ENCODE results near the gene MXD3. TPM values are rescaled to one million over a fixed set of nuclear protein-coding genes. Genes with fewer than 3 reads are reported as not detected.
"Not testable (repeated sequence)": the region's sequence is repeated elsewhere in the genome, so short reads cannot be mapped to it uniquely, and the experiment has no call there.

MXD3 gene
- total RNA-seq, 1 donor from 2014 or later, result 32.5 TPM

DNA sequence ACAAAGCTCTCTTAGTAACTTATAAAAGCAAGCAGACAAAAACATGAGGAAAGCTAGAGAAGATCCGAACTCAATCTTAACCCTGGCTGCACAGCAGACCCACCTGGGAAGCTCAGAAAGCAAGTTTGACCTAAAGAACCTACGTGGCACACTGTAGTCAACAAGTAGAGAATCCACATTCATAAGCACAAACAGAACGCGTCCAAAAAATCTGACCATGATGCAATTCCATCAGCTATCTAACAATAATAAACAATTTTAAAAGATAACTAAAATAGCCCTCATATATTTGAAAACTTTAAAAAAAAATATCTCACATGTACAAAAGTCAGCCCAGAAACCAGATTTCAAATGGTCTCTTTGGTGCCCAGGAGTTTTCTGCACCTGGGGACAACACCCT is 35.1 kb upstream of the MXD3 start:
- intact Hi-C loops (cut with micrococcal nuclease), result no loop called here

DNA sequence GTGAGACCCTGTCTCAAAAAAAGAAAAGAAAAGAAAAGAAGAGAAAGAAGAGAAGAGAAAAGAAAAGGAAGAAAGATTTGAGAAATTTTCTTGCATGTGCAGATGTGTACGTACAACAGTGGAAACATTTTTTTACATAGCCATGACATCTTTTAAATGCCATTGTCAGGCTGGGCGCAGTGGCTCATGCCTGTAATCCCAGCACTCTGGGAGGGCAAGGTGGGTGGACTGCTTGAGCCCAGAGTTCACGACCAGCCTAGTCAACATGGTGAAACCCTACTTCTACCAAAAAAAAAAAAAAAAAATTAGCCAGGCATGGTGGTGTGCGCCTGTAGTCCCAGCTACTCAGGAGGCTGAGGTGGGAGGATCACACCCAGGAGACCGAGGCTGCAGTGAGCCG is 33.2 kb upstream of the MXD3 start:
- intact Hi-C loops (cut with micrococcal nuclease), result no loop called here

DNA sequence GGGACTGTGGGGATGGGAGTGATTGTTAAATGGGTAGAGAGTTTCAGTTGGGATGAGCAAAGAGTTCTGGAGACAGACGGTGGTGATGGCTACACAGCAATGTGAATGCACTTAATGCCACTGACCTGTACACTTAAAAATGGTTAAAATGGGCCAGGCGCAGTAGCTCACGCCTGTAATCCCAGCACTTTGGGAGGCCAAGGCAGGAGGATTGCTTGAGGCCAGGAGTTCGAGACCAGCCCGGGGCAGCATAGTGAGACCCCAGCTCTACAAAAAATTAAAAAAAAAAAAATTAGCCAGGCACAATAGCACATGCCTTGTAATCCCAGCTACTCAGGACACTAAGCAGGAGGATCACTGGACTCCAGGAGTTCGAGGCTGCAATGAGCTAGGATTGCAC is 32.1 kb upstream of the MXD3 start:
- intact Hi-C loops (cut with micrococcal nuclease), result no loop called here

DNA sequence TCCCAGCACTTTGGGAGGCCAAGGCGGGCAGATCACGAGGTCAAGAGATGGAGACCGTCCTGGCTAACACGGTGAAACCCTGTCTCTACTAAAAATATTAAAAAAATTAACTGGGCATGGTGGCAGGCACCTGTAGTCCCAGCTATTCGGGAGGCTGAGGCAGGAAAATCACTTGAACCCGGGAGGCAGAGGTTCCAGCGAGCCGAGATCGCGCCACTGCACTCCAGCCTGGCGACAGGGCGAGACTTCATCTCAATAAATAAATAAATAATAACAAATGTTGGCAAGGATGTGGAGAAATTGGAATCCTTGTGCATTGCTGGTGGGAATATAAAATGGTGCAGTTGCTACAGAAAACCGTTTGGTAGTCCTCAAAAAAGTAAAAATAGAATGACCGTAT is 31.3 kb upstream of the MXD3 start:
- intact Hi-C loops (cut with micrococcal nuclease), result not testable (repeated sequence)

DNA sequence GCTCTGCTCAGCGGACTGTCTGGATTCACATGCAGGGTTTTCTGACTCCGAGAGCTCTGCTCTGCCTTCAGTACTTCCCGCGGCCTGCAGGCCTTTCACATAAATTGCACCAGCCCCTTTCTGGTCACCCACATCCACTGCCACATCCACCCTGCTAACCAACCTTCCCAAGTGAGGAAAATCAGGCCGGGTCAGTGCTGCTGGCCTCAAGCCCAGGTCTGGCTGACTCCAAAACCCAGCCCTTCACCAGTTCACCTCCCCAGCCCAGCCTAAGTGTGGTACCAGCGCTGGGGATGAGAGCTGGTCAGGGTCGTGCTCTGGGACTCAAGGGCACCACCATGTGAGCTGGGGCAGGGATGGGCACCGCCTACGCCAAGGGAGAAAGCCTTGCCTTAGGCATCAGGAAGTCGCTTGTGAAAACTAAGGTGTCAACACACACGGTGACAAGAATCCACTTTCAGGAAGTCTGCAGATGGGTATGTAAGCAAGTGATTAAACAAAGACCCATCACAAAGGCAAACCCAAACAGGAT is 27.5 kb upstream of the MXD3 start:
- intact Hi-C loops (cut with micrococcal nuclease), result no loop called here

DNA sequence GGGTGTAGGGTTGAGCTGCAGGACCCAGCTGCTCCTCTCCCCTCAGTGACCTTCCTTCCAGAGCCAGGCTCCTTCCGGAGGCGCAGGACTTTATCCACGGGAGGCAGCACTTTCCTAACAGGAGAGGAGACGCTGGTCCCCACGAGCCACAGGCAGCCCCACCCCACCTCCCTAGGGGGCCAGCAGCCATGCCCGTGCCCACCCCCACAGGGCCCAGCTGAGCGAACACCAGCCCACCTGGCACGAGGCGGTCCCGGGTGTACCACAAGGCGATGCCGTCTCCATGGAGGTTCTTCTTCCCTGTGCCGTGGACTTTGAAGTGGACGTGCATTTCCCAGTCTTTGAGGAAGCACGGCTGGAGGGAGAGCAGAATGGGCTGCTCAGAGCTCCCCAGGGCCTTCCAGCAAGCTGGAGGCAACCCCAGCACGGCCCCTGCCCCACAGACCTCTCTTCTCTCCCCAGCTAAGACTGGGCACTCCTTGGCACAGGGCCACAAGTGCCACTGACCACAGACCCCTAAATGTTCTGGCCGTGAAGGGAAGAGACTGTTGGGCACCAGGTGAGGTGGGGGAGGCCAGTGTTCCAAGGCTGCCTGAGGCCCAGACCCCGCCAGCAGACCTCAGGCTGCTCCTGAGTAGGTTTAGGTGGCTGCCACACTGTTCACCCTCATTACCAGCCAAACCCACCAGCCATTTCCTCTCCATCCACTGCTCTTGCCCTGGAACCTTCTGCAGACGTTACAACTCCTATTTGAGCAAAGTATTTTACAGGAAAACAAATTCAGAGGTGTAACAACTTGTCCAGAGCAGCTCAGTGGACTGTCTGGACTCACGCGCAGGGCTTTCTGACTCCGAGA is 26.8 kb upstream of the MXD3 start:
- intact Hi-C loops (cut with micrococcal nuclease), result no loop called here

DNA sequence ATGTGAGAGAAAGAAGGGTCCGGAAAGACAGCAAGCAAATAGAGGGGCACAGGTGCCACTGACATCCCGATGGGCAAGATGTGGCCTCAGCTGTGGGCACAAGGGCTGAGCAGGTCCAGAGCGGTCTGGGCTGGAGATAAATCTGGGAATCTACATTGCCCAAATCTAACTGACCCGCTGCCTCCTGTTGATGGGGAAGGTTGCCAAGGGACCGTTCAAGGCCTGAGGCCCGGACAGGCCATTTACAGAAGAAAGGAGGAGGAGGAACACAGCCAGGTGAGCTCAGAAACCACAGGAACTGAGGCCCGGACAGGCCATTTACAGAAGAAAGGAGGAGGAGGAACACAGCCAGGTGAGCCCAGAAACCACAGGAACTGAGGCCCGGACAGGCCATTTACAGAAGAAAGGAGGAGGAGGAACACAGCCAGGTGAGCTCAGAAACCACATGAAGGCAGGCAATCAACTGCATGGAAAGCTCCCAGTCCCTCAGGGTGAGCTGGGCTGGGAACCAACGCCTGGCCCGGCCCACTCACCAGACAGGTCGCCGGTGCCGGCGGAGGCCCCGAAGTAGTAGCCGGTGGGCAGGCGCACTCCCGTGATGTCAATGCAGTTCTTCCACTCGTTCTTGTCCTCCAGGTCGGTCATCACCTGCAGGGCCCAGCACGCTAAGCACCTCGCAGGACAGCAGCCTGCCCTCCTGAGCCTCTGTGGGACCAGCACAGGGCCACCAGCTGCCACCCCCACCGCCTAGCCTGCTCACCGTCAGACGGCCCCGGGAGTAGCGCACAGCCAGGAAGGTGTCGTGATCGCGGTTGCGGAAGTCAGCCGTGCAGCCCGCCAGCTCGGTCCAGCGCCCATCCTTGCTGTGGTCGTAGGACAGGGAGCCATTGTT is 25.2 kb upstream of the MXD3 start:
- intact Hi-C loops (cut with micrococcal nuclease), result no loop called here

DNA sequence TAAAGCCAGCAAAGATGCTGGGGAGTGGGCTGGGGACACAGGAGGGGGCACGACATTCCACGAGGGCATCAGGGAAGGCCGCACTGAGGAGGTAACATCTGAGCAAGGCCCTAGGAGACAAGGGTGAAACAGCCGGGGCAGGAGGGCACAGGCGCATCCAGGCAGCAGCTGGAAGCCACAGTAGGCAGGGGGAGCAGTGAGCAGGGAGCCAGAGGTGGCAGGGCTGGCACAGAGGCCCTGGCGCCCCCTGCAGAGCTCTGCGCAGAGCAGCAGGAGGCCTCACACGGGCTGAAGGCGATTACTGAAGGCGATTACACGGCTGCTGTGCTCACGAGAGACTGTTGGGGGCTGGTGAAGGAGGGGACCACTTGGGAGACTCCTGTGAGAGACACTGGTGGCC is 24.4 kb upstream of the MXD3 start:
- intact Hi-C loops (cut with micrococcal nuclease), result no loop called here

DNA sequence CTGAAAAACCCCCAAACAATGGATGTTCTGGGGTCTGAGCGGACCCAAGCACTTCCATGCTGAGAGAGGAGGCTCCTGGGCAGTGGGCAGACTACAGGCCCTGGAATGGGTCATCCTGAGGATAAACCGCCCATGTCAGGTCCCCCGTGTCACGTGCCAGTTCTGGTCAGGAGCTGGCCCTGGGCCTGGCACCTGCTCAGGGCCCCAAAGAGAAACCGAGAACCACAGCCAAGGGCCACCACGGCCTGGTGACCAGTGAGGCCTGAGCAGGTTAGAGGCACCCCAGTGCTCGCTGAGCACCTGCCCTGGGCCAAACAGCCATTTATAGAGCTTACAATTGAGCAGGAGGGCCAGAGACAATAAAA is 24.0 kb upstream of the MXD3 start:
- intact Hi-C loops (cut with micrococcal nuclease), result no loop called here

DNA sequence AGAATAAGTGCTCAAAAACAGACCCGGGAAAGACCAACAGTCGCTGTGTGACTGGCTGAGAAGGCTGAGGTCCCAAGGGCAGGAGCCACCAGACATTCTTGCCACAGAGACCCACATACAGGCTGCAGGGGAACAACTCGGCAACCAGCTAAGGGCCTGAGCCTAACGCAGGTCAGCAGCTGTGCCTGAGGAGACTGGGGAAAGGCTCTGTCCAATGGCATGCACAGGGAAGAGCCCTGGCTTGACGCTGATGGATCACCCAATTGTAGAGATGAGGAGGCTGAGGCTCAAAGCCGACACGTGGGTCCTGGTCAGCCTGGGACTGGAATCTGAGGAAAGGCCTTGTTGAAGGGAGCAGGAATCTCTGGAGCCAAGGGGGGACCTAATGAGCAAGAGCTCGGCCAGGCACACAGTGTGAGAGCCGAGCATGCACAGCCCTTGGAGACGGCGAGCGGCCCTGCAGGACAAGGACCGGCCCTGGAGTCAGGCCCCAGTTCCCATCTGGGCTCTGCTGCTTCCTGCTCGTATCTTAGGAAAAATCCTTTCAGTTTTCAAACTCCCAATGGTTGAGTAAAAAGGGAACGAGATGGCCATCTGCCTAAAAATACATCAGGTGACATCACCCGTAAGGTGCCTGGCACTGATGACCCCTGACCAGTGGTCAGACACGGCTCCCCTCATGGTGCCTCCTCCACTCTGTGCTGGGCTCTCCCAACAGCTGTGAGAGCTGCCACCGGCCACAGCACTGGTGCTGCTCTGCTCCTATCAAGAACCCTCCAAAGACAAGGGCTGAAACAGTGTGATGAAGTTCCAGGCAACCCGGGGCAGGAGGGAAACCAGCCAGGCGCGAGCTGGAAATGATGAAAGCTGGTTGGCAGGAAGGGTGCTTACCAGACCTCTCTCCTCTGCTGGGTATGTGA is 23.3 kb upstream of the MXD3 start:
- intact Hi-C loops (cut with micrococcal nuclease), result no loop called here

DNA sequence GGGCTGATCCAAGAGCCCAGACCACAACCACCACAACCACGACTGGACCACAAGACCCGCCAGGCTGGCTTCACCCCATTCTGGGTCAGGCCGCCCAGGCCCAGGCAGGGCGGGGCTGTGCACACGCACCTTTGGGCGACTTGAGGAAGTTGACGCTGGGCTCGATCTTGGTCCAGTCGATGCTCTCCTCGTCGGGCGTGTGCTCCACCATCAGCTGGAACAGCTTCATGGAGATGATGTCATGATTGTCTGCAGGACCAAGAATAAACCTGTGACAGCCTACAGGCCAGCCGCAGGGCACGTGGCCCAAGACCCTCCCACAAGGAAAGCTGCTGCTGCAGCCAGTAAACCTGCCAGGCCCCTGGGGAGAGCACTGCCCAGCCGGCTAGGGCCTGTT is 22.5 kb upstream of the MXD3 start:
- intact Hi-C loops (cut with micrococcal nuclease), result no loop called here

DNA sequence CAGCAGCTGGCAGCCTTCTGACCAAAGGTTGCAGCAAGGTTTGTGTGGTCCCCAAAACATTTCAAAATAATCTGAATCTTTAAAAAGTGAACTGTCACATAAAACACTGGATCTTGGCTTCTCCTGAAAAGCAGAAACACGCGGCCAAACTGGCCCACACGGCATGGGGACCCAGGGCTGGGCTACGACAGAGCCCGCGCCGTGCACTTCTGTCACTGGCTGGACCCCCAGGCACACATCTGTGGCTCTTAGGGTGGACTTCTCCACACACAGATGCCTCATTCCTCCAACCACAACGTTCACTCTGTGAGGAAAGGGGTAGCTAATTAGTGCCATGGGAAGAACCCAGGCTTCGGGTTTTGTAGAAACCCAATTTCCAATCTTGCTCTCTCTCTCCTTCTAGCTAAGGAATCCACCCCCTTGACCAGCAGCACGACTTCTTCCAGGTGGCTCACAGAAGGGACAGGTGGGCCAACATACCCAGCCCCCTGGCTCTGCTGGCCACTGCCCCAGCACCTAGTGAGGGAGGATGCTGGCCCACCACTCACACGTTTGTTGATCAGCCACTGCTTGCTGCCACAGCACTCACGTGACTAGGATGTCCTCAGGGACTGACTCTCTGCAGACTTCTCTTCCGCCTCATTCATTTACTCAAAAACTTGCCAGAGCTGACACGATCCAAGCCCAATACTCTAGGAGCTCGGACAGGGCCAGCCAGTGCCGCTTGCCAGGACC is 21.9 kb upstream of the MXD3 start:
- intact Hi-C loops (cut with micrococcal nuclease), result no loop called here

DNA sequence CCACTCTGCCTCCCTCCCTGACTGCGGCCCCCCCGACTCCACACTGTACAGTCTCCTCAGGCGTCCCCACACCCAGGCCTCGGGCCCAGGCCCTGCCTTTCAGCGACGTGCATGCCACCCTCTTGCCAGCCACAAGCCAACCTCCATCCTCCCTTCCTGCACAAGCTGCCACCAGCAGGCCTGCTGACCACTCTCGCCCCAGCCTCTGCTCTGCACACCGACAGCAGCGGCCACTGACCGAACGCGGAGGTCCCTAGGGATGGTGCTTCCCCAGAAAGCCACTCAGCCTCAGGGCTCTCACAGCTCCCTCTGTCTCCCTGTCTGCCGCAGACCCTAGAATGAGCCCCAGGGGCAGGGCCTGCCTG is 21.2 kb upstream of the MXD3 start:
- intact Hi-C loops (cut with micrococcal nuclease), result no loop called here

DNA sequence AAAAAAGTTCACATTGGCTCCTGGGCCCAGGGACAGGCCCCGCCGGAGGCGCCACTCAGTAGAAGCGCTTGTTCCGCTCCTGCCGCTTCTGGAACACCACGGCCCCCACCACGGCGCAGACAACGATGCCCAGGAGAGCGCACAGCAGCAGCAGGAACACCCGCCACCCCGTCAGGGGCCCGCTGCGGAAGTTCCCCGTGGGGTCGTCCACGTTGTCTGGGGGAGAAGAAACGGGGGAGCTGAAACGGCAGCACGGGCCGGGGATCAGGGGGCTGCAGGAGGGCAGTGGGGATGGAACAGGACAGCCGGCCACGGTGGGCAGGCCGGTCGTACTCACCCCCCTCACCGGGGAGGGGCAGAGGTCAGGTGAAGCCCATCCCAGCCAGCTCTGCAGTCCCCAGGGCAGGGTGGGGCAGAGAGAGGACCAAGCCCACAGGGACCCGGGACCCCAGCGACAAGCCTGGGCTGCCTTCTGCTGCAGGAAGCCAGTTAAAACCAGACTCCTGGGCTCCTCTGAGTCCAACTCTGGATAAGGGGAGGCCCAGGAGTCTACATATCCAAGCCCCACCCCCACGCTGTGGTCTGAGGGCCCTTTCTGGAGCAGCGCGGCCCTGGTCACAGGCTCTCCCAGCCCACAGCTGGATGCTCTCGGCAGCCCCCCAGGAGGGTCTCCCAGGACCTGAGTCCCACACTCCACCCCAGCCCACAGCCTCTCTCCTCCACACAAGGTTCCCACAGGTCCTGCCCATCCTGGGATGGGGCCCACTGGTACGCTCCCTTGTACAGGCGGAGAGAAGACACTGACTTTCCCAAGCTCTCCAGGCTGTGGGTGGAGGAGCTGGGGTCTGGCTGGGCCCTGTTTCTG is 20.6 kb upstream of the MXD3 start:
- intact Hi-C loops (cut with micrococcal nuclease), result no loop called here

DNA sequence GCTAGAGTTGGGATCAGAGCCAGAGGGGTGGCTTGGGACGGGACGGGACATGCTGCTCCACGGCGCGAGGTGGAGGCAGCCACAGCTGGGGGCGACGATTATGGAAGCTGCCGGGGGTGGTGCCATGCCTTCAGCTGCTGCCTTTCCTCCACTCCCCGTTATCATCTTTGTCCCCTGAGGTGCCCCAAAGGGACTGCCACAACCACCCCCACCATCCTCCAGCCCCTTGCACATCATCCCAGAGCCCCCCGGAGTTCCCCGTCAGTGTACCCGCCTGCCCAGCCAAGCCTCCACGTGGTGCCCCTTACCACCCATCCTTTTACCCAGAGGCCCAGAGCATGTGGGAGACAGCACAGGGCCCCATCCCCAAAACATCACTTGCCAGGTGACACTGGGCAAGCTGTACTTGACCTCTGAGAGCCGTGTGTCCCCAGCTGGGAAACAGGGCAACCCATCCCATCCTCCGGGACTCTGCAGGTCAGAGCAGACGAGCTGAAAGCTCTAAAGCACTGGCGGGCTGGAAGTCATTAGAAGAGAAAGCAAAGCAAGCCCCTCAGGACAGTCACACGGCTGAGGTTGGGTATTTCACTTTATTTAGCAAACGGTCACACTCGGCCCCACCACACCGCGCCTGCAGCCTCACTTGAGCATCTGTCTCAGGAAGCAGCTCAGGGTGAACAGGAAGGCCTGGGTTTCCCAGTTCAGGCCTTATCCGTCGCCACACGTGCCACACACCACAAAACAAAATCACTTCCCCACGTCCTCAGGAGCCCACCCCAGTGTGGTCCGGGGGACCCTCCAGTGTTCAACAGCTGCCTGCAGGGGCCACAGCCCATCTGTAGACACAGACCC is 19.5 kb upstream of the MXD3 start:
- intact Hi-C loops (cut with micrococcal nuclease), result no loop called here

DNA sequence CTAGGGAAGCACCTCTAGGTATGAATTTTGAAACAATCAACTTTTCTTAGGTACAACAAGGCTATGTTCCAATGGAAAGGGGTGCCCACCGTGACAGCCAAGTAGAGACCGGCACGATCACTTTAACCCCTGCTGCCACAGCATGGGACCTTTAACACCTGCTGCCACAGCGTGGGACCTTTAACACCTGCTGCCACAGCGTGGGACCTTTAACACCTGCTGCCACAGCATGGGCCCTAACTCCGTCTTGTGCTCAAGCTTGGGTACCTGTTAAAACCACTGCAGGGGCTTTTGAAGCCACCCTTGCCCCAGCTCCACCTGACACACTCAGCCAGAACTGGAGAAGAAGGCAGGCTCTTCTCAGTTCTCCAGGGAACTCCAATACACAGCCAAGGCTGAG is 18.2 kb upstream of the MXD3 start:
- intact Hi-C loops (cut with micrococcal nuclease), result no loop called here

DNA sequence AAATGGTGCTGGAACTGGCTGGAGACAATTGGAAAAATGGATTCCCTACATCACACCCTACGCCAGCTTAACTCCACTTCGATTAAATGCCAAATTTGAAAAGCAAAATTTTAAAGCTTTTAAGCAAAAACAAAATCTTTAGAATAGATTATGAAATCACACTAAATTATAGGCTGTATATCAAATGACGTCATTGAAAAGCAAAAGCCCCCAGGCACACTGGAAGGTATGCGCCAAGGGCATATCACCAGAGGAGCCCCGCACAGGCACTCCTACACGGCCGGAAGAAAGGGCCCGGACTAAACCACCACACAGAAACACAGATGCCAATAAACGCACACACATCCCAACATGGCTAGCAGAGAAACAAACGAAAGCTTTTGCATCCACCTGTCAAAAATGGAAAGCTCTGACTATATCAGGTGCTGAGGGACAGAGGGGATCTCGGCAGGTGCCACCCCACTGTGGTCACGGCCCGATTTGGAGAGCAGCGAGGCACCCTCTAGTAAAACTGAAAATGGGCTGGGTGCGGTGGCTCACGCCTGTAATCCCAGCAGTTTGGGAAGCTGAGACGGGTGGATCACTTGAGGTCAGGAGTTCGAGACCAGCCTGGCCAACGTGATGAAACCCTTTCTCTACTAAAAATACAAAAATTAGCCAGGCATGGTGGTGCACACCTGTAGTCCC is 17.0 kb upstream of the MXD3 start:
- intact Hi-C loops (cut with micrococcal nuclease), result no loop called here
